ENCODE data around the gene NR6A1.

The NR6A1 gene

DNA sequence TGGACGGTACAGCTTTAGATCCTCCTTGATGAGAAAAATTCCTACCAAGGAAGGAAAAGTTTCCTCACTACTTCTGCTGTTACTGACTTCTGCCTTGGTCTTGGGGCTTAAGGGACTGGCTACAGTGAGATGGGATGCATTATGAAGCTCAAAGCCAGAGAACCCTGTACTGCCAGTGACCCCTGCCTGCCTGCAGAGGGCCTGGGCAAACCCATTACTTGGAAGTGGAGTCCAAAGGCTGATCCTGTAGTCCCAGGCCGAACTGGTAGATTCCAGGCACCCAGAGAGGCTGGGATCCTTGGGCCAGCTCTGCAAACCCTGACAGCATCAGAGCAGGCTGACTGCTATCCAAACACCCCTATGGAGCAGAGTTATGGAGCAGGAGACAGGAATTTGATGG is 238.2 kb downstream of the NR6A1 start:
- no peak for DNase-seq

DNA sequence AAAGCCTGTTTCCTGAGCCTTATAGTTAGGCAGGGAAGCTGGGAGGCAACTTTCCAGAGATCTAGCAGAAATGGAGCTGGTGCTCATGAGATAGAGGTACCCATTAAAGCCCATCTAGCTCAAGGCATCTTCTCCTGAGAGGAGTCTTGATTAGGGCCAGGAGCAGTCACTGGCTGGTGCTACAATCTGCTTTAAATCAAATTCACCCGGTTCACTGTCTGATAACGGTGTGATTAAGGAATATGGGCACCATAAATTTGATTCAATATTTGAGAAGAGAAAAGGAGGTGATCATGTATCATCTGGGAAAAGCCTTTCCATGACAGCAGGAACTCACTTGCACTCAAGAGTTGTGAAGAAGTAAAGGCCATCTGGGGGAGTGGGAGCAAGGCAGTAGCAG is 240.0 kb downstream of the NR6A1 start:
- DNase-seq: no peak

DNA sequence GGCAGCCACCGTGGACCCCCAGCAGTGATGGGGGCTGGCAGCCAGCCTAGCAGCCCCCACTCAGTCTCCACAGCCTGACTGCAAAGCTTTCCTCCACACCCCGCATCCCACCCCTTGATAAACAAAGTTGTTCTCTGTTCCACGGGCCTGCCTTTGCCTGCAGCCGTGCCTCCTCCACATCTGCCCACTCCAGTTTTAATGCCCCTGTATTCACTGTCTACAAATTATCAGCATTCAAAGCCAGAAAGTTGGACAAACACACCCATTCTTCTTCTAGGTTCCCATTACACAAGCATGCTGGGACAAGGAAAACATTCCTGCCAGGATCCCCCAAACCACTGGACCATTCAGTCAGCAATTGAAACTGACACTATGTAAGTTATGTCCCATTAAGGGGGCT is 240.9 kb downstream of the NR6A1 start:
- DNase-seq: no peak

DNA sequence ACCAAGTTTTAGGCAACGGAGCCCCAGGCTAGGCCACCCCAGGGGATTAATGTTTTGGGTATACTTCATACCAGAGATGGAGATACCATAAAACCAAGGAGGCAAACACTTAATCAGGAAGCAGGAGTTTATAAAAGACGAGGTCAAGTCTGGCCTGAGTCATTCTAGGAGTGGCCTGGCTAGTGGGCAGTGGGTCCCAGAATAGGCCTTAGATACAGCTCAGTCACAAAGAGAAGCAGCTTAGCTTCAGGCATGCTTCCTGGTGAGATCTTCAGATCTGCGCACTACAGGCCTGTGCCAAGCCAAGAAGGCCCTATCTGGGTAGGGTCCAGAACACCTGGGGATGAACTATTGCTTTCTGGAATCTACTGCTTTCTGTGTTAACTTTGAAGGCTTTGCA is 243.3 kb downstream of the NR6A1 start:
- DNase-seq: no peak

GRCh38 chr9:124526174-124526573 is 244.9 kb downstream of the NR6A1 start:
- no peak for DNase-seq

DNA sequence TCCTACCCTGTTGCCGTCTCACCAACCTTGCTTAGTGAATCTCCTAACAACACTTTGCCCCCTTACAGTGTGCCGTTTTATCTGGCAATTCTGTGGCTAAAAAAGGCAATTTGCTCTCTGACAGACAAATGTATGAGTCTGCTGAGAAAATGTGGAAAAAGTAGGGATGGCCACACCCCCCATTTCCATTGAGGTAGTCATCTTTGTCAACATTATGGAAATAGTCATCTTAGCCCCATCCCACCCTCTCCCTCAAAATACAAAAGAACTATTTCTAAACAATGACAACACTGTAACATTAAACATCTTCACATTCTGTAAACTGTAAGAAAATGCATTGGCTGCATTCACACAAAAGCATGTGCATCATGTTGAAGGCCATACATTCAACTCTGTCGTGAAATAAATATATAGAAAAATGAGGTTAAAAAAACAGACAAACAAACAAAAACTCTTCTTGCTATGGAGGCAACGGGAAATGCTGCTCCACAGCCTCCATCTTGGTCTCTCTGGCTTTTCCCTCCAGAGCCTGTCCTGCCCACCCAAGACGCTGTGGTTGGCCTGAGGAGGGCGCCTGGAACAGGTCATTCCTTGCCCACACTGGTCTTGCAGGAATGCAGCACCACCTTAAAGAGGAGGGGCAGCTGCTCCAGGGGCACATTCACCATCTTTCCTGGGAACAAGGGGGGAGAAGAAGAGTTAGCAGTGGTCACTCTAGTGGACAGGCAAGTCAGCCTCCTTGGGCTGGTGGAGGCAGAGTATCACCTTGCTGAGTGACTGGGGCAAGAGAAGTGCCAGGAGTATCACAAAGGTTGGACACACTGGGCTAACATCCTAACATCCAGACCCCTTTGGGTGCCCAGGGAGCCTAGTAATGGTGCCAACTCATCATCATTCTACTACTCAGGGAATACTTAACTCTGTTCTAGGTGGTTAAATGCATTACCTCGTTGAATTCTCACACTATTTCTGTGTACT is 248.7 kb downstream of the NR6A1 start:
- no peak for DNase-seq

GRCh38 chr9:124521142-124521541 is 250.0 kb downstream of the NR6A1 start:
- no peak for DNase-seq

DNA sequence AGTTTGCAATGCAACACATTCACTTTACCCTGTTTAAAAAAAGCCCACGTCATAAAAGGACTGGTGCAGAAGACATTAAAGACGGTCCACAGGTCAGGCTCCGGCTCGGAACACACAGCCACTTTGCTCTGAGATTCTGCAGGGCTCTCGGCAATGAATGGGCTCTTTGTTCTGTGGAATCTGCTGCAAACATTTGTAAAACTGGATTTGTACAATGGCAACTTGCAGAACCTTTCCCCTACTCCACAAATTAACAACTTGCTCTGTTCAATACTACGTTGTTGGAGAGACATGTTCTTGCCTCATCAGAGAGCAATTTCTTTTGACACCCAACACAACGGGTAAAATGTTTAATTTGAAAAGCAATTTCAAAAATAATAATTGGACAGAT is 250.9 kb downstream of the NR6A1 start:
- peak in 16 of 51 donors; percentile 2 to 58 (median 34) for DNase-seq

DNA sequence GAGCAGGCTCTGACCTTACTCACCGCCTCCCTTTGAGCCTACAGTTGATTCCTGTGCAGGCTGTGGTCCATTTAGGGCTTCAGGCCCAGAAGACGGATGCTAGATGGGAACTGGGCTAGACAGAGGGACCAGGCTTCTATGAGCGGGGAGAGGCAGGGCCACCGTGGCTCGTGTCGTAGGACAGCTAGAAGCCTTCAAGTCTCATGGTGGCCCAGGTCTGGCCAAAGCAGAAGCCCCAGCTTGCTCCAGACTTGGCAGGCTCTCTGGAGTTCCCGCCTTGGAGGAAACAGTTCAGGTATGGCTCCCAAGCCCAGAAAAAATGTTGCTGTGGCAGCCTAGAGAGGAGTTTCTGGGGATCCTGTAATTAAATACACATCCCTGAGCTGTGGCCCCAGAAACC is 253.0 kb downstream of the NR6A1 start:
- no peak for DNase-seq

DNA sequence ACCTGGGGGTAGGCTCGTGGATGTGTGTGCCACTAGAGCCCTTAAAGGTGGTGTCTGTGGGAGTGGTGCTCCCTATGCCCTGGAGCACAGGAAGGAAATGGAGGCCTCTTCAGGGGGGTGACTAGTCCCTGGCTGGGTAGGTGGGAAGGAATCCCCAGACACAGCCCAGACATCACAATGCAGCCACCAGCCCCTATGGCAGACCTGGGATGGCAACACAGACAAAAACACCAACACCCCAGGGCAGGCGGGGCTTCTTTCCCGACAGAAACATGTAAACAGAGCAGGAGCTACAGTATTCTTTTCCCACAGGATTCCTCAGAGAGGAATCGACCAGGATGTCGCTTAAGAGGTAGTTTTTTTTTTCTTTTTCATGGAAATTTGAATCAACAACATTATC is 253.5 kb downstream of the NR6A1 start:
- DNase-seq: no peak

DNA sequence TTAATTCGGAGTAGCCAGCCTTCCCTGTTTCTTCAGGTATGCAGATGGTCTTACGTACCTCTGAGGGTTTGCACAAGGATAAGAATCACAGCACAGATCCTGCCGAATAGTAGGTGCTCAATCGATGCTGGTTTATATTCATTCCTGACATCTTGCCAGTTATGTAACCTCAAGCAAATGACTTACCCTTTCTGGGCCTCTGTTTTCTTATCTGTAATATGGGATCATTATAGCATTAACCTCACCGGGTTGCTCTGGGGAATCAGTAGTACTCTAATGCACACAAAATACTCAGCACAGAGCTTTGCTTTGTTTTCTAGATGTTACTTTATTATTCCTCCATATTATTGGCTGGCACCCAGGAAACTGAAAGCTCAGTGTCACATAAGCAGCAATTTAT is 256.2 kb downstream of the NR6A1 start:
- DNase-seq: no peak

DNA sequence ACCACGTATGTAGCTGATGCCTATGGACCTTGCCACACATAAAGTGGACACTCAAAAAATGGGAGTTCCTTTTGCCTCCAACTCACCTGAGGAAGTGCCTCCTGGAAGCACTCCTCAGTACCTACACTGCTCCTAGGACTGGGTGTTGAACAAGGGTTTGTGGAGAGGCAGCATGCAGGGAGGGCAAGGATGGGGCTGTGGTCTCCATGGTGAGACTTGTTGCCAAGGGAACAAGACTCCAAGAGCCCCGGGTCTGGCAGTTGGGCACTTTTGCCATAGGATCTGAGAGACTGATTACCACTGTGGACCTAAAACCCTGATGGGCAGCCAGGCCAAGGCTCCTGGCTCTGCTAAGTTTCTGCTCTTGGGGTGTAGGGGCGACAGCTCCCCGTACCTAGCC is 257.0 kb downstream of the NR6A1 start:
- peak in 1 of 51 donors; percentile 3 for DNase-seq

DNA sequence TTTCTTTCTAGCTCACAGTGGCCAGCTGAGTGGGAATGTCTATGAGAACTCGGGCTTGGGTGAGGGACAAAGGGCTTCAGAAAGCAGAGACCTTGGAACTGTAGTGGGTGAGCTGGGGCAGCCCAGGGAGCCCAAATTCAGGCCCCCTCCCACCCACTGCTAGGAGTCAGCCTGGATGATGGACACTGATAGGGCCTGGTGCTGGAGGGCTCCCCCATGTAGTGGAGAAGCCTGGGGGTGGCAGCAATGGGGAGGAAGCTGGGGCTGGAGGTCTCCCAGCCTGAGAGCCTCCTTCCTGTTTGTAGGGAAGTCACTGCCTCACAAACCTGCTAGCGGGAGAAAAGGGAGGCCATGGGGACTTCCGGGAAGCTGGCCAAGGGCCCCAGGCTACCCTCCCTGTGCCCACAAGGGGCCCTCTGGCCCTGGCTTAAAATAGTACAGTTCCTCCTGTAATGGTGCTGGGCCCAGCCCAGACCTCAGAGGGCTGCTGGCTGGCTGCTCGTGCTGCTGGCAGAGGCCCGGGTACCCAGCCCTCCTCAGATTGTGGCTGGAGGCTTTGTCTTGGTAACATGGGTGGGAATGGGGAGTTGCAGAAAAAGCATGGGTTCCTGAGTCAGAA is 257.6 kb downstream of the NR6A1 start:
- DNase-seq: peak in 4 of 51 donors; percentile 9 to 19 (median 13)

DNA sequence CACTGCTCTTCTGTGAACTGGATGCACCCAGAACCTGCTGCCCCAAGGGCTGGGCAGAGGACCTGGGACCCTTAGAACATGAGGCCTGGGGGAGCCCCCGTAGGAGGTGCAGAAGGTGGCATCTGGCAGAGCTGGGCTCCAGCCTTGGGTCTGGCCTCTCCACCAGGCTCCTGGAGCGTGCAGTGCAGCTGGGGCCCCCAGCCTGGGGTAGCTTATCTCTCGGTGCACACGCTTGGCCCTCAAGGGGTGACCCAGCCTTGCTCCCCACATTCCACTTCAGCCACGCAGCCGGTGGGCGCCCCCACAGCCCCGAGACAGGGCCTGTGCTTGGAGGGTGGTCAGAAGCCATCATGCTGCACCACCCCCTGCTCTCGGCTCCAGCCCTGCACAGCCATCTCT is 258.3 kb downstream of the NR6A1 start:
- DNase-seq: no peak

DNA sequence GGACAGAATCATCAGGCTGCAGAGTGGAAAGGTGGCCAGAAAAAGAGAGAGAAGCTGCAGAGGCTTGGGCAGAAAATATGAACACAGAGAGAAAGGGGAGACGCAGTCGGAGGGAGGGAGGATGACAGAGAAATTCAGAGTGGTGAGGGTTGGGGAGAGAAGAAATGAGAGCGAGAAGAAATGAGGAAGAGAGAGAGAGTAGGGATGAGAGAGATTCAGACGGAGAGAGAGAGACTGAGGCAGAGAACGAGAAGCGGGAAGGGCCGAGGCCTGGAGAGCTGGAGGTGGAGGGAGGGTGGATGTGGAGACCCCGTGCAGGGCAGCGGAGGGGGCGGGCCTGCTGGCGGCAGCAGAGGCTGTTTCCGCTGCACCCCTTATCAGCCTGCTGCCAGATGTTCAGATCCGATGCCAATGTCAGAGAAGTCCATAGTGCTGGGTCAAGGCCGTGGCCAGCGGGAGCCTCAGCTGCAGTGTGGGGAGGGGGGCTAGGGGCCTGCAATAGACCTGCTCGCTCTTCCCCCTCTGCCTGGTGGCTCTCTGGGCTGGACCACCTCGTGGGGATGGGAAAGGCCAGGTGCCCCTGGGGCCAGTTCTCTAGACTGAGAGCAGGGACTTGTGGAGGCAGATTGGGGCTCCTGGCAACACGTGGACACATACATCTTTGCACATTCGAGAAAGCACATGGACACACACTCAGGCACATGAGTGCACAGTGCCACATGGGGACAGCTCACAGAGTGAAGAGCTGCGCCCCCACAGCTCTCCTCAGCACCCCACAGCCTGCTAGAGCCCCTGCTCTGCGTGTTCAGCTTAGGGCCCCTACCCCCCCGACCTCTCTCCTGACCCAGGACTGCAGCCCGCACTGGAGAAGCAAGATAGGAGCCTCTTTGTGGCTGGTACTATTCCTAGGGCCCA is 259.0 kb downstream of the NR6A1 start:
- DNase-seq: no peak

GRCh38 chr9:124511426-124511840 is 259.7 kb downstream of the NR6A1 start:
- no peak for DNase-seq

DNA sequence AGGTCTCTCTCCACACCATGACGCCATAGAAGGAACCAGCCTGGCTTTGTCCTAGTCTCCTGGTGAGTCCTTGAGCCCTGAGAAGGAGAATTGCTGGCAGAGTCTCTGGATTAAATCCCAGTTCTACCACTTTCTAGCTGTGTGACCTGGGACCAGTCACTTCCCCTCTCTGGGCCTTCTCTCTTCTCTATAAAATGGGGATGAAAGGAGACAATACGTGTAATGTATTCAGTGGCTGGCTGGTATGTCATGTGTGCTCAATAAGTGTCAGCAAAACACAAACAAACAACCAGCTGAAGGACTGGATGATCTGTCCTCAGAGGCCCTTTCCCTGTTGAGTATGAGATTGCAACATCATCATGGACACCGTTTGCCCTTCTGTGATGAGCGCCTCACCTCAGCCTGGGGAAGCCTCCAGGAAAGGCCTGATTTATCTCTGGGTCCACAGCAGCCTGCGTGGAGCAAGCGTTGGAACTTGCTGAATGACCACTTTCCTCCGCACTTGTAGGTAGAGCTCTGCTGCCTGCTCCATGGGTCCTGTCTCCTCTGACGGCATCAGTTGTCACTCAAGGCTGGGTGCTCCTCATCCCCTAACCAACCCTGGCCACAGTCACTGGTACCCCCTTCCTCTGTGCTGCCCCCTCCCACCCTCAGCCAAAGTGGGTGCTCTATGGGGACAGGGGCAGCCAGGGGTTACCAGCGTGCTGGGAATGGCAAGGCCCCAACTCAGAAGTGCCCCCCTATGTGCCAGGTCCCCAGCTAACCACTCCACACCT is 260.3 kb downstream of the NR6A1 start:
- no peak for DNase-seq

DNA sequence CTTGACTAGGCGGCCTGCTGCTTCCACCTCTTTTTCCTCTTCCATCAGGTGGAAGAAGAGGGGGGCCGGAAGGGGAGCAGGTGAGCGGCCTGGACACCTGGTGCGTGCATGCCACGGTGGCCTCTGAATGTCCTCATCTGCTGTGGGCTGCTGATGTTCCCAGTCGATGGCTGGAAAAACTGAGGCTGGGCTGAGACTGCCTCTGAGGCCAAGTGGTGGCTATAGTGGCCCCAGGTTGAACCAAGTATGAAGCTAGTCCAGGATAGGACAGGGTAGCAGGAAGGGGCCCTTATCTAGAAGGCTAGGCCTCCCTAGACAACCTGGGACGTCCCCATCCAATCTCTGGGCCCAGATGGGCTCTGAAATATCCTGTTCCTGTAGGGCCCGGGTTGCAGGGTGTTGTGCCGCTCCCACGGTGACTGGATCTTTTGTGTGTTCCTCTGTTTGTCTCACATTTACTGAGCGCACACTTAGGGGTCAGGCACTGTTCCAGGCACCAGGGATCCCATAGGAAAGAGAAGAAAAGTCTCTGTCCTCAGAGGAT is 263.2 kb downstream of the NR6A1 start:
- DNase-seq: no peak

- no peak for DNase-seq
Observed at GRCh38 chr9:124506931-124507879, 263.9 kb downstream of the NR6A1 start, which contains the start of gene NR5A1. TSS of gene NR5A1 (minus strand) at chr9:124507399. CDS start at chr9:124503395, 4,004 bp downstream.

All from hypothalamus (tissue), 51 donors.